ENCODE results near the gene NLRC5. TPM values are rescaled to one million over a fixed set of nuclear protein-coding genes. Genes with fewer than 3 reads are reported as not detected.

NLRC5 gene
- total RNA-seq, 4 donors from 2014 or later = 20.6 to 189 (median 43.2) TPM

DNA sequence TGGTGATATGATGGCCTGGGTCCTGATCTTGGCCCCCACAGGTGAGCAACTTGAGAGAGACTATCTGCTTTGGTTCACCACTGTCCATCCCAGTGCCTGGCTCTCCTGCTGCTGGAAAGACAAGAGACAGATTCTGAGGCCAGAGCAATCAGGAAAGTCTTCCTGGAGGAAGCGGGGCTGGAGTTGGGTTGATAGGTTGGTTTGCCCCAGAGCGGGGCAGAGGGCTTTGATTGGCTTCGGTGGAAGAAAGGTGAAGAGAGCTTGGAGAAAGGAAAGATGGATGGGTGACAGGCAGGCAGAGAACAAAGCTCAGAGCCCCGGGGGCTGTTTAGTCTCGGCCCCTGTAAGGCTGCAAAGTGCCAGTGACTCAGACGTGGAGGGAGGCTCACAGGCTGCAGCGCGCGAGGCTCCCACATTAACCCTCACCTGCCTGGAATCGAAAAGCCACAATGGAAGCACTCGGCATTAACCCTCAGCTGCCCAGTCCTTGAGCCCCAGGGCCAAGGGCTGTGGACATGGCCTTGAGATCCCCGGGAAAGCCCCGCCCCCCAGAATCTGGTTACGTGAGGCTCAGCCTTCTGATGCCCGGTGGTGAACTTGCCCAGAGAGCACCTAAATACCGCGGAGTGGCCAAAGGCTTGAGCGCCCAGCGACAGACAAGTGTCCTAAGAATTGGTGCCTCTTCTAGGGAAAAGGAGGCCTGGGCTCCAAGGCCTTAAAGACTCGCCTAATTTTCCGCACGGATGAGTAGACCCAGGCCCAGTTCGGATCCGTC, 102.0 kb downstream of the NLRC5 start:
- DNase-seq (ENCODE audit: low spot score) (peak; percentile 34), ATAC-seq (ENCODE audit: low FRiP score) (peak; percentile 63)
- TF ChIP-seq, protein P1, sequence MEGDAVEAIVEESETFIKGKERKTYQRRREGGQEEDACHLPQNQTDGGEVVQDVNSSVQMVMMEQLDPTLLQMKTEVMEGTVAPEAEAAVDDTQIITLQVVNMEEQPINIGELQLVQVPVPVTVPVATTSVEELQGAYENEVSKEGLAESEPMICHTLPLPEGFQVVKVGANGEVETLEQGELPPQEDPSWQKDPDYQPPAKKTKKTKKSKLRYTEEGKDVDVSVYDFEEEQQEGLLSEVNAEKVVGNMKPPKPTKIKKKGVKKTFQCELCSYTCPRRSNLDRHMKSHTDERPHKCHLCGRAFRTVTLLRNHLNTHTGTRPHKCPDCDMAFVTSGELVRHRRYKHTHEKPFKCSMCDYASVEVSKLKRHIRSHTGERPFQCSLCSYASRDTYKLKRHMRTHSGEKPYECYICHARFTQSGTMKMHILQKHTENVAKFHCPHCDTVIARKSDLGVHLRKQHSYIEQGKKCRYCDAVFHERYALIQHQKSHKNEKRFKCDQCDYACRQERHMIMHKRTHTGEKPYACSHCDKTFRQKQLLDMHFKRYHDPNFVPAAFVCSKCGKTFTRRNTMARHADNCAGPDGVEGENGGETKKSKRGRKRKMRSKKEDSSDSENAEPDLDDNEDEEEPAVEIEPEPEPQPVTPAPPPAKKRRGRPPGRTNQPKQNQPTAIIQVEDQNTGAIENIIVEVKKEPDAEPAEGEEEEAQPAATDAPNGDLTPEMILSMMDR (IDR thresholded peaks at IDR 0.05) = no peak

DNA sequence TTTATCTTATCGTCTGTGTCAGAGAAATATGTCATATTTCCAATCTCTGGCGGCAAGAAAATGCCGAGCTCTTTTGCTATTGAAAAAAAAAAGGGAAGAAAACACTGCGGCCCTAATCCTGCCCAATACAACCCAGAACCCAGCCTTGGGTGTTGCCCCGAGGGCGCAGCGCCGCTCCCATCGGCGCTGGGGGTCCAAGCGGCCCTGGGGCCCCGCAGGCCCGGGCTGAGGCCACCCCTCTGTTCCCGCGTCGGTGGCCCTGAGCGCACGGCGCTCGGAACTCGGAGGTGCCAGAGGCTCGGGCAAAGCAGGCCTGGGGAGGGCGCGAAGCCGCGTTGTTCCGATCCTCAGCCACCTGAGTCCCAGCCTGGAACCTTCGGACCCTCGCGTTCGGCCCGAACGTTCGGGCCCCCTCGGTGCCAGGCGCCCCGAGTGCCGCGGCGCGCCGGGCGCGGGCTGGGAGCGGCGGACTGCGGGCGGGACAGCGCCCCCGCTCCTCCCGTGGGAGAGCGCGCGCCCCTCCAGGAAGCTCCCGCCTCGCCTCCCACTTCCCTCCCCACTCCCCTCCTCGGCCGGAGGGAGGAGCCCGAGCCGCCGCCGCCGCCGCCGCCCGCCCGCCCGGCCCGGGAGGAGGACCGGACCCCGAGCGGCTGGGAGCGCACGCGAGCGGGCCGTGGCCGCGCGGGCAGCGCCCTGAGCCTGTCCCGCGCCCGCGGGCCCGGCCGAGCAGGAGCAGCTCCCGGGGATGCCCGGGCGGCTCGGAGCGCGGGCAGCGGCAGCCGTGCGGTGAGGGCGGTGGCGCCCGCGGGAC, 102.8 kb downstream of the NLRC5 start, which contains the start of gene CPNE2:
TSS of gene CPNE2 (plus strand) at position 609 of the 811 bp plus-strand sequence. CDS start 18,160 bp downstream, outside the sequence.
- TF ChIP-seq, protein P1 (IDR thresholded peaks at IDR 0.05) = no peak
- ATAC-seq (ENCODE audit: low FRiP score) (peak; percentile 83), DNase-seq (ENCODE audit: low spot score) (no peak)

DNA sequence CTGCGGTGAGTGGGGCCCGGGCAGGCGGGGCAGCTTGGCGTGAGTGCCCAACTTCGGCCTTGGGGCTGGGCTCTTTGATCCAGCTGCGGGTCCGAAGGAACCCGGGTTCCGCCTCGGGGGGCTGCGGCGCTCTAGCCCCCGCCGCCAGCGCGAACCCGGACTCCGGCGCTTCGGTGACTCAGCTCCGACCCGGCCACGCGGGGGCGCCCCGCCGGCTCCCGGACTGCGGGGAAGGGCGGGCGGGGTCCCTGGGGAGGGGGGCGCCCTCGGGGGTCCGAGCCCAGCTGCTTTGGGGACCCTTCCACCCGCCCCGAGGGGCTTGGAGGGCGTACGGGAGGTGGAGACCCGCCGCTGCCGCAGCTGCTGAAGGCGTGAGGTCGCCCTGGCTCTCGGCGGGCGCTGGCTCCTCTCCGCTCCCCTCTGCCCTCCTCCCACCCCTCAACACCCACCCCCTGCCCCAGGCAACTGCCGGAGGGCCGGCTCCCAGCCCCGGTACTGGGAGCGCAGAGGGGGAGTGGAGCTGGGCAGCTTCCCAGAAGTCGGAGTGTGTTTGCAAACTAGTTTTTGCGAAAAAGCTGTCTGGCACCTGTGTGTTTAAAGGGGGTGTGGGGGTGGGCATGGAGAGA, 103.5 kb downstream of the NLRC5 start:
- TF ChIP-seq, protein P1 (IDR thresholded peaks at IDR 0.05) = no peak
- peak; percentile 37 for DNase-seq (ENCODE audit: low spot score)
- peak; percentile 62 for ATAC-seq (ENCODE audit: low FRiP score)

DNA sequence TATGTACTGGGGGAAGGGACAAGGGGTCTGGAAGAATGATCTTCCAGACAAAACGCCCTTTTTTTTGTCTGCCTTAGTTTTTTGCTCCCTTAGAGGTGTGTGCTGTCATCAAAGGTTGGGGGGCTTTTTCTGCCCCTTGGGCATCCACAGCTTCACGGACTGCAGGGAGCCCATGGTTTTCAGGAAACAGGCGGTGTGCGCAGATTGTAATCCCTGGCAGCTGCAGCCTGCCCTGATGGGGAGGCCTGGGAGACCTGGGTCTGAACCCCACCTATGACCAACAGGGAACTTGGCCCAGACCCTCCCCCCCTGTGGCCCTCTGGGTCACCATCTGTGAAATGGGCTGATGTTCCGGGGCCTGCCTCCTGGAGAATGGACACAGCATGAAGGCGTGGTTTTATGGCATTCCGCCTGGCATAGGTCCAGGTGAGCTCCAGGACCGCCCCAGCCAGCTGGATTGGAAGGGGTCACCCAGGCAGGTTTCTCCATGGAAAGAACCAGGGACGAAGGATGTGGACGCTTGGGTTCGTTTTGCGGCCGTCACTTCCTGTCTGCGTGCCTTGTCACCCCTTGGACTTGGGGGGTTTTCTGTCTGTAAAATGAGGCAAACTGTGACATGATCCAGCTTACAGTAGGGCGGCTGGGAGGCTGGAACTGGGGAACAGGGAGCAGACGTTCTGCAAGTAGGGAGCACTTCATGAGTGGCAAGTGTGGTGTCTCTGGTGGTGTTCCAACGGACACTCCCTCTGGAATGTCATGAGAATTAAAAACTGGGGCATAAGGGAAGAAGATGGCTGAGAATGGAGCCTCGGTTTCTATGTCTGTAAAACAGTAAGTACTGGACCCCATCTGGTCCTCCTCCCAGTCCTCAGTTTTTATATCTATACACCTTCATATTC, 104.6 kb downstream of the NLRC5 start:
- DNase-seq (ENCODE audit: low spot score) (no peak), ATAC-seq (ENCODE audit: low FRiP score) (no peak)
- TF ChIP-seq, protein P1 (IDR thresholded peaks at IDR 0.05) = no peak

DNA sequence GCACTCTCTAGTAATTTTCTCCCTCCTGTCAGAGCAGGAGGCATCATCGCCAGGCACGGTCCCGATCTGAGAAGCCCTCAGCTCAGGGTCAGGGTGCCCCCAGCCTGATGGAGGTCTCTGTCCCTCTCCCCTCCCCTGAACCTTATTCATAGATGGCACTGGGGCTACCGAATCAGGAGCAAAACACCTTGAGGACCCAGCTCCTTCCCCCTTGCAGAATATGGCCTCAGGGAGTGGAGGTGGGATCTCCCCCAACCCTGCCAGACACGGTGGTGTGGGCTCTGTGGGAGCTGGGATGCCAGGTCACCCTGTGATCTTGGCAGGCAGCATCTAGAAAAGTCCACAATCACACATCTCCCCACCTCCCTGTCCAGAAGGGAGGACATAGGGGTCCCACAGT, 105.6 kb downstream of the NLRC5 start:
- ATAC-seq (ENCODE audit: low FRiP score) (no peak), DNase-seq (ENCODE audit: low spot score) (no peak)
- TF ChIP-seq, protein P1 (IDR thresholded peaks at IDR 0.05) = no peak

DNA sequence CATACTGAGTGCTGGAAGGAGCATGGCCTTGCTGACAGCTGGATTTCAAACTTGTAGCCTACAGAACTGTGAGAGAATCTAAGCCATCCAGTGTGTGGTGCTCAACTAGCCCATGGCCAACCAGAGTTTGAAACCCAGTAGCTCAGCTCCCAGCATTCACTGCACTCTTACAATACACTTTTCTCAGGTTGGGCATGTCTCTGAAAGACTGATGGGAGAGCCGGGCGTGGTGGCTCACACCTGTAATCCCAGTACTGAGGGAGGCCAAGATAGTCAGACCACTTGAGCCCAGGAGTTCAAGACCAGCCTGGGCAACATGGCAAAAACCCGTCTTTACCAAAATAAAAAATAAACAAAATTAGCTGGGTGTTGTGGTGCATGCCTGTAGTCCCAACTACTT, 106.8 kb downstream of the NLRC5 start:
- TF ChIP-seq, protein P1 (IDR thresholded peaks at IDR 0.05) = no peak
- DNase-seq (ENCODE audit: low spot score) = no peak

More for the DNA sequence above, 106.8 kb downstream of the NLRC5 start:
- no peak for ATAC-seq (ENCODE audit: low FRiP score)

All from omental fat pad (tissue), 4 donors.